IMR-90 (cell line): ENCODE results near the gene ADAMTS6. TPM values are rescaled to one million over a fixed set of nuclear protein-coding genes. Genes with fewer than 3 reads are reported as not detected.

ENCODE experiments used
- ATAC-seq: fragments of 200-7000 bp; cut with Tn5 transposase; 2 replicates; pipeline ENCODE4 v1.9.1; 2020; ENCODE audit warnings: low read depth, mild to moderate bottlenecking, moderate library complexity
- BruUV-seq: library from RNA; stranded (reverse); fragments of 400-500 nt; replicated peaks from 2 replicates; lab custom pipeline; 2021; lab: Mats Ljungman, UMichigan
- CTCF ChIA-PET: fragments of 300-600 bp; formaldehyde crosslinking; extraction: SDS; loops from one replicate; lab custom pipeline; 2021; ENCODE audit warnings: antibody characterized with exemption; lab: Yijun Ruan, JAX
- POLR2A ChIA-PET: fragments of 300-600 bp; sonication (Branson Sonifier 250); formaldehyde crosslinking; loops from one replicate; lab custom pipeline; 2022; ENCODE audit warnings: antibody characterized with exemption; ENCODE audit not compliant: unreplicated experiment; lab: Charles Lee
- DNase-seq: peaks from one replicate; pipeline ENCODE4 v3.0.0; 2013
- H2AFZ ChIP-seq: replicated peaks from 2 replicates; pipeline ENCODE3; 2013; ENCODE audit warnings: low read length, mild to moderate bottlenecking; ENCODE audit not compliant: poor library complexity
- H2AK5ac ChIP-seq: 2 replicates; pipeline ENCODE4 v1.6.1; 2013; ENCODE audit warnings: low read depth, low read length, inconsistent platforms
- H2AK9ac ChIP-seq: replicated peaks from 2 replicates; pipeline ENCODE3; 2013; ENCODE audit warnings: mild to moderate bottlenecking, low read depth, low read length, moderate library complexity; ENCODE audit not compliant: poor library complexity
- H2BK120ac ChIP-seq: 2 replicates; pipeline ENCODE4 v1.6.1; 2013; ENCODE audit warnings: low read depth, low read length, inconsistent platforms
- H2BK15ac ChIP-seq: 3 replicates; pipeline ENCODE4 v1.6.1; 2013; ENCODE audit warnings: low read depth, low read length, inconsistent platforms
- H2BK20ac ChIP-seq: 2 replicates; pipeline ENCODE4 v1.6.1; 2013; ENCODE audit warnings: low read depth, mild to moderate bottlenecking, inconsistent platforms, low read length, moderate library complexity
- H2BK5ac ChIP-seq: 2 replicates; pipeline ENCODE4 v1.6.1; 2013; ENCODE audit warnings: mild to moderate bottlenecking, low read depth, low read length, inconsistent platforms; ENCODE audit not compliant: poor library complexity, severe bottlenecking
- H3K14ac ChIP-seq: replicated peaks from 2 replicates; pipeline ENCODE4 v1.6.1; 2013; ENCODE audit warnings: low read depth, low read length, inconsistent platforms
- H3K18ac ChIP-seq: 2 replicates; pipeline ENCODE4 v1.6.1; 2013; ENCODE audit warnings: low read depth, low read length, control low read depth
- H3K23ac ChIP-seq: 2 replicates; pipeline ENCODE4 v1.6.1; 2013; ENCODE audit warnings: low read depth, low read length, inconsistent platforms
- H3K27ac ChIP-seq: 2 replicates; pipeline ENCODE4 v1.5.1; 2013; ENCODE audit warnings: mild to moderate bottlenecking, control low read depth, low read length; ENCODE audit not compliant: insufficient read depth
- H3K27me3 ChIP-seq: 2 replicates; pipeline ENCODE4 v1.6.1; 2013; ENCODE audit warnings: low read length; ENCODE audit not compliant: control insufficient read depth, insufficient read depth
- H3K36me3 ChIP-seq: 2 replicates; pipeline ENCODE4 v1.6.1; 2013; ENCODE audit warnings: low read length, mixed read lengths; ENCODE audit not compliant: control insufficient read depth, insufficient read depth
- H3K4ac ChIP-seq: 2 replicates; pipeline ENCODE4 v1.6.1; 2013; ENCODE audit warnings: low read depth, low read length, inconsistent platforms
- H3K4me1 ChIP-seq: 2 replicates; pipeline ENCODE4 v1.6.1; 2013; ENCODE audit warnings: low read length, mixed read lengths; ENCODE audit not compliant: control insufficient read depth, insufficient read depth
- H3K4me2 ChIP-seq: 2 replicates; pipeline ENCODE4 v1.6.1; 2013; ENCODE audit warnings: low read depth, mild to moderate bottlenecking, control low read depth, low read length, moderate library complexity
- H3K4me3 ChIP-seq: 2 replicates; pipeline ENCODE4 v1.5.1; 2013; ENCODE audit warnings: low read depth, mild to moderate bottlenecking, control low read depth, low read length, moderate library complexity; ENCODE audit not compliant: insufficient read depth
- H3K56ac ChIP-seq: 2 replicates; pipeline ENCODE4 v1.6.1; 2013; ENCODE audit warnings: low read length, inconsistent platforms; ENCODE audit not compliant: insufficient read depth; ENCODE audit errors: extremely low read depth
- H3K79me1 ChIP-seq, 2 experiments: 2 replicates each; pipeline ENCODE4 v1.6.1; 2013; ENCODE audit warnings: low read length in 2 of 2, inconsistent platforms in 1 of 2, low read depth in 1 of 2
- H3K9ac ChIP-seq: 2 replicates; pipeline ENCODE4 v1.6.1; 2013; ENCODE audit warnings: low read depth, low read length, control low read depth
- H3K9me1 ChIP-seq: 2 replicates; pipeline ENCODE4 v1.6.1; 2013; ENCODE audit warnings: low read length, inconsistent platforms; ENCODE audit not compliant: insufficient read depth
- H3K9me3 ChIP-seq: 2 replicates; pipeline ENCODE4 v1.6.1; 2013; ENCODE audit warnings: low read length; ENCODE audit not compliant: control insufficient read depth, insufficient read depth
- H4K20me1 ChIP-seq: 2 replicates; pipeline ENCODE4 v1.6.1; 2013; ENCODE audit warnings: low read length, inconsistent platforms; ENCODE audit not compliant: insufficient read depth
- H4K5ac ChIP-seq: 2 replicates; pipeline ENCODE4 v1.6.1; 2013; ENCODE audit warnings: mild to moderate bottlenecking, low read depth, low read length, control low read depth
- H4K8ac ChIP-seq, 2 experiments: 2 replicates each; pipeline ENCODE4 v1.6.1; 2013; ENCODE audit warnings: low read depth in 2 of 2, low read length in 2 of 2, control low read depth in 1 of 2, inconsistent platforms in 1 of 2
- H4K91ac ChIP-seq: 2 replicates; pipeline ENCODE4 v1.6.1; 2013; ENCODE audit warnings: low read depth, low read length, inconsistent platforms; ENCODE audit not compliant: insufficient read depth
- BHLHE40 ChIP-seq: fragments of 150-350 bp; IDR thresholded peaks from 2 replicates; pipeline ENCODE4 v1.6.1; 2016; ENCODE audit warnings: mild to moderate bottlenecking, low read depth, low read length
- CEBPB ChIP-seq: IDR thresholded peaks from 2 replicates; pipeline ENCODE4 v1.6.1; 2012; ENCODE audit warnings: low read depth, low read length, improper control_type of control experiment
- CHD1 ChIP-seq: IDR thresholded peaks from 2 replicates; pipeline ENCODE4 v1.6.1; 2012; ENCODE audit warnings: low read depth, low read length, improper control_type of control experiment
- FOS ChIP-seq: fragments of 150-350 bp; IDR thresholded peaks from 2 replicates; pipeline ENCODE4 v1.6.1; 2016; ENCODE audit warnings: low read depth, low read length
- MAFK ChIP-seq: IDR thresholded peaks from 2 replicates; pipeline ENCODE4 v1.6.1; 2012; ENCODE audit warnings: low read depth, low read length, improper control_type of control experiment
- MAZ ChIP-seq: IDR thresholded peaks from 2 replicates; pipeline ENCODE4 v1.6.1; 2012; ENCODE audit warnings: low read depth, mild to moderate bottlenecking, low read length, improper control_type of control experiment, moderate library complexity, borderline replicate concordance
- MXI1 ChIP-seq: IDR thresholded peaks from 2 replicates; pipeline ENCODE4 v1.6.1; 2012; ENCODE audit warnings: low read depth, mild to moderate bottlenecking, low read length, moderate library complexity, borderline replicate concordance
- NFE2L2 ChIP-seq: fragments of 150-350 bp; IDR thresholded peaks from 2 replicates; pipeline ENCODE4 v1.6.1; 2016; ENCODE audit warnings: low read depth, mild to moderate bottlenecking, low read length
- POLR2A ChIP-seq: IDR thresholded peaks from 2 replicates; pipeline ENCODE4 v1.6.1; 2012; ENCODE audit warnings: mild to moderate bottlenecking, low read depth, low read length
- RAD21 ChIP-seq: IDR thresholded peaks from 2 replicates; pipeline ENCODE4 v1.6.1; 2012; ENCODE audit warnings: low read length, improper control_type of control experiment
- RCOR1 ChIP-seq: IDR thresholded peaks from 2 replicates; pipeline ENCODE4 v1.6.1; 2012; ENCODE audit warnings: mild to moderate bottlenecking, low read length, improper control_type of control experiment; ENCODE audit not compliant: insufficient replicate concordance
- RFX5 ChIP-seq: IDR thresholded peaks from 2 replicates; pipeline ENCODE4 v1.8.0; 2012; ENCODE audit warnings: low read depth, mild to moderate bottlenecking, low read length, moderate library complexity
- SMC3 ChIP-seq: fragments of 150-350 bp; IDR thresholded peaks from 2 replicates; pipeline ENCODE4 v1.6.1; 2016; ENCODE audit warnings: low read depth, mild to moderate bottlenecking, antibody characterized with exemption, low read length, moderate library complexity
- USF2 ChIP-seq: fragments of 150-350 bp; IDR thresholded peaks from 2 replicates; pipeline ENCODE4 v1.6.1; 2017; ENCODE audit warnings: mild to moderate bottlenecking, antibody characterized with exemption, low read length, low read depth
- WGBS, 2 experiments: methylation state at CpG; one replicate each; pipeline versions ENCODE4 v1.1.5 to v1.1.7; 2013; ENCODE audit warnings: missing lambda C conversion rate in 2 of 2; ENCODE audit not compliant: insufficient read length in 1 of 2; ENCODE audit errors: extremely low coverage in 2 of 2; 5-methylcytosine and 5-hydroxymethylcytosine counted together
- dilution Hi-C: fragments of 300-500 bp; cut with HindIII; formaldehyde crosslinking; loops from one replicate; pipeline ENCODE4 v1.14.3; 2018; ENCODE audit warnings: low sequenced_read_pairs; ENCODE audit not compliant: unreplicated experiment
- in situ Hi-C: fragments of 300-500 bp; cut with MboI; formaldehyde crosslinking; loops from 3 replicates; pipeline ENCODE4 v1.14.3; 2019; ENCODE audit warnings: low sequenced_read_pairs, inconsistent platforms, mixed read lengths
- intact Hi-C: fragments of 100-400 bp; cut with micrococcal nuclease; formaldehyde crosslinking; loops from 2 replicates; pipeline ENCODE4 v1.10.0; 2022
- polyA plus RNA-seq, 3 experiments: library from polyadenylated mRNA; depleted of rRNA; stranded (reverse); fragments of >200 nt; gene quantifications; 2 replicates each; pipeline ENCODE4 v1.2.3, GENCODE V29; 2012; ENCODE audit warnings: low replicate concordance in 1 of 3
- total RNA-seq: library from RNA; depleted of rRNA; stranded (reverse); fragments of >200 nt; gene quantifications from 2 replicates; pipeline ENCODE4 v1.2.3, GENCODE V29; 2012
- TF ChIP-seq, protein P1 (sequence below): conservative IDR thresholded peaks from 2 replicates; pipeline ENCODE4 v1.5.1; 2012; ENCODE audit warnings: mild to moderate bottlenecking, low read depth, low read length, improper control_type of control experiment
- TF ChIP-seq, protein P2 (sequence below): fragments of 150-350 bp; IDR thresholded peaks from 2 replicates; pipeline ENCODE4 v1.6.1; 2016; ENCODE audit warnings: low read depth, mild to moderate bottlenecking, low read length, moderate library complexity, borderline replicate concordance

The ADAMTS6 gene
- total and polyA plus RNA-seq, 2 of the 4 experiments (the other 2 are of a cell fraction): 23.9 to 173 TPM

GRCh38 chr5:65246741-65247140 lies 235.0 kb downstream of the ADAMTS6 start:
- Histone ChIP-seq H3K14ac (no peak overlapping the region), H4K20me1 (no peaks in the 10 kb centered on the region), H3K56ac (no peak overlapping the region), H3K4me2 (no peak overlapping the region), H3K23ac (no peak overlapping the region), H4K8ac (no peak overlapping the region), H2BK15ac (no peak overlapping the region), H3K18ac (no peak overlapping the region), H2AK9ac (no peak overlapping the region), H3K4ac (no peak overlapping the region), H2AFZ (no peak overlapping the region), H2BK120ac (no peak overlapping the region), H3K9me3 (no peaks in the 10 kb centered on the region), H2BK20ac (no peak overlapping the region), H3K36me3 (no peaks in the 10 kb centered on the region; the same call in 1 of the 2 replicates), H4K91ac (no peak overlapping the region), H3K9ac (no peak overlapping the region), H2AK5ac (no peak overlapping the region), H2BK5ac (no peak overlapping the region), H3K27ac (no peak overlapping the region), H3K79me1 (no peaks in the 10 kb centered on the region), H3K9me1 (no peaks in the 10 kb centered on the region), H4K5ac (no peak overlapping the region), H3K4me3 (no peak overlapping the region), H3K27me3 (no peaks in the 10 kb centered on the region), H3K4me1 (no peaks in the 10 kb centered on the region)
- DNase-seq (no peak), ATAC-seq (no peak)
- WGBS, 2 experiments: 100% methylated on average over 1 of the region's 4 CpGs; no CpG with 5 or more reads in 1 of the 2 experiments
- POLR2A ChIA-PET: no interaction called here
- in situ Hi-C loops (no loop called here), intact Hi-C loops (no loop called here), dilution Hi-C loops (no loop called here)
- BruUV-seq: no TSS peak
- TF ChIP-seq BHLHE40 (no peak), RFX5 (no peak), FOS (no peak), RCOR1 (no peak), SMC3 (no peak), POLR2A (no peak), MAFK (no peak), MXI1 (no peak), NFE2L2 (no peak), CEBPB (no peak), MAZ (no peak), CHD1 (no peak), RAD21 (no peak), USF2 (no peak)
- TF ChIP-seq, protein P1, sequence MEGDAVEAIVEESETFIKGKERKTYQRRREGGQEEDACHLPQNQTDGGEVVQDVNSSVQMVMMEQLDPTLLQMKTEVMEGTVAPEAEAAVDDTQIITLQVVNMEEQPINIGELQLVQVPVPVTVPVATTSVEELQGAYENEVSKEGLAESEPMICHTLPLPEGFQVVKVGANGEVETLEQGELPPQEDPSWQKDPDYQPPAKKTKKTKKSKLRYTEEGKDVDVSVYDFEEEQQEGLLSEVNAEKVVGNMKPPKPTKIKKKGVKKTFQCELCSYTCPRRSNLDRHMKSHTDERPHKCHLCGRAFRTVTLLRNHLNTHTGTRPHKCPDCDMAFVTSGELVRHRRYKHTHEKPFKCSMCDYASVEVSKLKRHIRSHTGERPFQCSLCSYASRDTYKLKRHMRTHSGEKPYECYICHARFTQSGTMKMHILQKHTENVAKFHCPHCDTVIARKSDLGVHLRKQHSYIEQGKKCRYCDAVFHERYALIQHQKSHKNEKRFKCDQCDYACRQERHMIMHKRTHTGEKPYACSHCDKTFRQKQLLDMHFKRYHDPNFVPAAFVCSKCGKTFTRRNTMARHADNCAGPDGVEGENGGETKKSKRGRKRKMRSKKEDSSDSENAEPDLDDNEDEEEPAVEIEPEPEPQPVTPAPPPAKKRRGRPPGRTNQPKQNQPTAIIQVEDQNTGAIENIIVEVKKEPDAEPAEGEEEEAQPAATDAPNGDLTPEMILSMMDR: no peak
- TF ChIP-seq, protein P2, sequence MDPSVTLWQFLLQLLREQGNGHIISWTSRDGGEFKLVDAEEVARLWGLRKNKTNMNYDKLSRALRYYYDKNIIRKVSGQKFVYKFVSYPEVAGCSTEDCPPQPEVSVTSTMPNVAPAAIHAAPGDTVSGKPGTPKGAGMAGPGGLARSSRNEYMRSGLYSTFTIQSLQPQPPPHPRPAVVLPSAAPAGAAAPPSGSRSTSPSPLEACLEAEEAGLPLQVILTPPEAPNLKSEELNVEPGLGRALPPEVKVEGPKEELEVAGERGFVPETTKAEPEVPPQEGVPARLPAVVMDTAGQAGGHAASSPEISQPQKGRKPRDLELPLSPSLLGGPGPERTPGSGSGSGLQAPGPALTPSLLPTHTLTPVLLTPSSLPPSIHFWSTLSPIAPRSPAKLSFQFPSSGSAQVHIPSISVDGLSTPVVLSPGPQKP: no peak
- CTCF ChIA-PET: no interaction called here
